Activated CD4-positive, alpha-beta T cell treated with anti-CD3 and anti-CD28 coated beads, Interleukin-2, amount 10 ng/mL, durations not matched to agents 7 days and 5 days (primary cell): ENCODE measurements around the gene PBXIP1. TPM values are rescaled to one million over a fixed set of nuclear protein-coding genes. Genes with fewer than 3 reads are reported as not detected.
"Not testable (repeated sequence)": the region's sequence is repeated elsewhere in the genome, so short reads cannot be mapped to it uniquely, and the experiment has no call there.

Experiments
- CTCF ChIA-PET: fragments of 350-600 bp; sonication (Branson Sonifier 250); formaldehyde crosslinking; loops from one replicate; lab custom pipeline; 2021; ENCODE audit warnings: antibody characterized with exemption; lab: Charles Lee
- POLR2A ChIA-PET: fragments of 350-600 bp; sonication (Branson Sonifier 250); formaldehyde crosslinking; loops from one replicate; lab custom pipeline; 2021; ENCODE audit warnings: antibody characterized with exemption; lab: Charles Lee
- DNase-seq: peaks from one replicate; pipeline ENCODE4 v3.0.0-alpha.2; 2020
- H3K27ac Mint-ChIP-seq: one replicate; pipeline ENCODE4 v1.8.0; 2021; ENCODE audit warnings: mild to moderate bottlenecking, moderate library complexity, mixed read lengths
- H3K27me3 Mint-ChIP-seq: one replicate; pipeline ENCODE4 v1.8.0; 2021; ENCODE audit warnings: mixed read lengths
- H3K36me3 Mint-ChIP-seq: one replicate; pipeline ENCODE4 v1.8.0; 2021; ENCODE audit warnings: low read depth, mixed read lengths
- H3K4me1 Mint-ChIP-seq: one replicate; pipeline ENCODE4 v1.8.0; 2021; ENCODE audit warnings: mixed read lengths
- H3K4me3 Mint-ChIP-seq: one replicate; pipeline ENCODE4 v1.8.0; 2021; ENCODE audit warnings: mild to moderate bottlenecking, moderate library complexity, mixed read lengths
- H3K9me3 Mint-ChIP-seq: one replicate; pipeline ENCODE4 v1.8.0; 2021; ENCODE audit warnings: mixed read lengths
- microRNA-seq: library from miRNA; unstranded; fragments of <30 nt; microRNA quantifications from one replicate; pipeline ENCODE4 v1.2.0, GENCODE V29; 2021; ENCODE audit warnings: borderline microRNAs expressed, borderline replicate concordance
- total RNA-seq, 2 experiments: library from RNA; stranded (reverse); gene quantifications; one replicate each; pipeline ENCODE4 v1.2.3, GENCODE V29; 2021

Gene PBXIP1
- total RNA-seq, 2 experiments from 2014 or later = 74.6 to 92.0 TPM

DNA sequence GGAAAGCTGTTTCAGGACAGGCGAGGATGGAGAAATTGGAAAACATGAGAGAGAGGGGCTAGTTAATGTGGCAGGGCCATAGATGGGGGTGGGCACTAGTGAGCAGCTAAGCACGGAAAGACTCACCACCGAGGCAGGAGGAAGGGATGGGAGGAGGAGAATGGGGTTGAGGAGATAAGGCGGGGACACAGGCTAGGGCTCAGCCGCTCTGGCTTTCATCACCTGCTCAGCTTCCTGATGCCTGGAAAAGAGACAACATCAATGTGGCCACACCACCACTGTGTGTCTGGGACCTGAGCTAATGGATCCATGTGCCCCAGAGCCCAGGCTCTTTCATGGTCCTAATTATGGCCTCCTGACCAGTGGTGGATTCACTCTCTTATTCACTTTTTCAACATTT lies 47.0 kb downstream of the PBXIP1 start:
- POLR2A ChIA-PET = no interaction called here
- H3K27me3 Mint-ChIP-seq = peaks cover 3% of the 10 kb centered on the region

DNA sequence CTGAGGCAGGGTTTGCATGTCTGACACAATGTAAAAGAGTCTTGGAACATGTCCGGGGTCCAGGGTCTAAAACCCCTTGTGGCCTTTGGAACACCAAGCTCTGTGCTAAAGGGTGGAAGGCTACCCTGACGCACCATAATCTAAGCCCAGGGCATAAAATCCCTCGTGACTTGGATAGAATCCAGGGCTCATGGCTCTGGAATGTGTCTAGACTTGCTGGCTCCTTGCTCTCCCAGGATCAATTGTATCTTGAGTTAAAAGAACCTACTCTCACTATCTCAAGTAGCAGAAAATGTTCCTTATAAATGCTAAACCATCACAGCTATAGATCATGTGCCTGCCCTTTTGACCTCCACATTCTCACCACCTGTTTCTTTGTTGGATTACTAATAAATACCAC lies 47.8 kb downstream of the PBXIP1 start:
- DNase-seq, H3K4me3 Mint-ChIP-seq, H3K27me3 Mint-ChIP-seq, H3K36me3 Mint-ChIP-seq, H3K9me3 Mint-ChIP-seq, CTCF ChIA-PET, H3K27ac Mint-ChIP-seq, POLR2A ChIA-PET, H3K4me1 Mint-ChIP-seq: not testable (repeated sequence)

More for the DNA sequence above, 47.0 kb downstream of the PBXIP1 start:
- DNase-seq = no peak
- no peaks in the 10 kb centered on the region for H3K36me3 Mint-ChIP-seq
- CTCF ChIA-PET = no interaction called here
- no peaks in the 10 kb centered on the region for H3K4me1 Mint-ChIP-seq
- no peak overlapping the region for H3K4me3 Mint-ChIP-seq
- no peak overlapping the region for H3K27ac Mint-ChIP-seq
- H3K9me3 Mint-ChIP-seq = no peaks in the 10 kb centered on the region

GRCh38 chr1:154906621-154907081 lies 49.2 kb downstream of the PBXIP1 start:
- Mint-ChIP-seq H3K4me3 (no peak overlapping the region), H3K27me3 (peaks cover 3% of the 10 kb centered on the region), H3K9me3 (no peaks in the 10 kb centered on the region), H3K36me3 (no peaks in the 10 kb centered on the region), H3K4me1 (no peaks in the 10 kb centered on the region), H3K27ac (no peak overlapping the region)
- POLR2A ChIA-PET = no interaction called here
- CTCF ChIA-PET = interaction anchor here (0.7 to 1.9 kb wide), 5 partner anchors 10 to 906 kb away, joined by 3 to 6 read pairs (median 3); no protein-coding TSS in a partner anchor
- no peak for DNase-seq

- POLR2A ChIA-PET = no interaction called here
- CTCF ChIA-PET = no interaction called here
- no peaks in the 10 kb centered on the region for H3K36me3 Mint-ChIP-seq
These were observed 52.8 kb downstream of the PBXIP1 start for GRCh38 chr1:154902938-154903566.

GRCh38 chr1:154901591-154901990 lies 54.3 kb downstream of the PBXIP1 start:
- Mint-ChIP-seq H3K4me3 (no peak overlapping the region), H3K36me3 (no peaks in the 10 kb centered on the region), H3K4me1 (no peaks in the 10 kb centered on the region), H3K9me3 (no peaks in the 10 kb centered on the region), H3K27ac (no peak overlapping the region), H3K27me3 (no peaks in the 10 kb centered on the region)
- DNase-seq = no peak
- CTCF ChIA-PET = interaction anchor here (0.7 kb wide), 1 partner anchor 35 kb away, joined by 4 read pairs; the partner anchor contains the start of gene PMVK
- POLR2A ChIA-PET = no interaction called here

More at GRCh38 chr1:154902938-154903566, 52.8 kb downstream of the PBXIP1 start:
- Mint-ChIP-seq H3K27me3 (no peaks in the 10 kb centered on the region), H3K4me3 (no peak overlapping the region), H3K9me3 (no peaks in the 10 kb centered on the region), H3K27ac (no peak overlapping the region), H3K4me1 (no peaks in the 10 kb centered on the region)
- DNase-seq = no peak

DNA sequence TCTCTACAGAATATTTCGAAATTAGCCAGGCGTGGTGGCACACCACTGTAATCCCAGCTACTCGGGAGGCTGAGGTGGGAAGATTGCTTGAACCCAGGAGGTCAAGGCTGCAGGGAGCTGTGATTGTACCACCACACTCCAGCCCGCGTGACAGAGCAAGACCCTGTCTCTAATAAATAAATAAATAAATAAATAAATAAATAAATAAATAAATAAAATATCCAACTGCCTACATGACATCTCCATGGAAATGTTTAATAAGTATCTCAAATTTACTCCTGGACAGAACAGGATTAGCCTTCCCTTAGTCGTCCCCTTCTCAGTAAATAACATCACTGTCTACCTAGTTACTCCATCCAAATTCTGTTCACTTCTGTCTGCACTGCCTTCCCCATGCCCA lies 56.9 kb downstream of the PBXIP1 start:
- CTCF ChIA-PET = interaction anchor here (0.6 kb wide), 1 partner anchor 273 kb away, joined by 3 read pairs; no protein-coding TSS in a partner anchor

GRCh38 chr1:154896771-154897286 lies 59.1 kb downstream of the PBXIP1 start:
- CTCF ChIA-PET = interaction anchor here (0.7 to 2.1 kb wide), 4 partner anchors 9 to 31 kb away, joined by 3 to 7 read pairs (median 4); no protein-coding TSS in a partner anchor
- Mint-ChIP-seq H3K27ac (no peak overlapping the region), H3K4me1 (no peaks in the 10 kb centered on the region), H3K36me3 (no peaks in the 10 kb centered on the region), H3K9me3 (no peaks in the 10 kb centered on the region), H3K27me3 (peaks cover 15% of the 10 kb centered on the region), H3K4me3 (no peak overlapping the region)
- DNase-seq = no peak
- POLR2A ChIA-PET = no interaction called here

More for the DNA sequence above, 56.9 kb downstream of the PBXIP1 start:
- Mint-ChIP-seq H3K27ac (no peak overlapping the region), H3K27me3 (peaks cover 6% of the 10 kb centered on the region), H3K36me3 (no peaks in the 10 kb centered on the region), H3K4me3 (no peak overlapping the region), H3K4me1 (no peaks in the 10 kb centered on the region), H3K9me3 (no peaks in the 10 kb centered on the region)
- POLR2A ChIA-PET = no interaction called here
- no peak for DNase-seq

- no peak overlapping the region for H3K27ac Mint-ChIP-seq
- no peaks in the 10 kb centered on the region for H3K36me3 Mint-ChIP-seq
These were observed 60.1 kb downstream of the PBXIP1 start for GRCh38 chr1:154895798-154896197.

More at GRCh38 chr1:154895798-154896197, 60.1 kb downstream of the PBXIP1 start:
- Mint-ChIP-seq H3K4me3 (no peak overlapping the region), H3K9me3 (no peaks in the 10 kb centered on the region), H3K4me1 (no peaks in the 10 kb centered on the region), H3K27me3 (peaks cover 15% of the 10 kb centered on the region)
- ChIA-PET POLR2A (no interaction called here), CTCF (interaction anchor here (1.1 to 2.1 kb wide), 2 partner anchors 8 to 9 kb away, joined by 3 to 7 read pairs; no protein-coding TSS in a partner anchor)
- no peak for DNase-seq

Small RNA genes within 50 kb of the gene (microRNA-seq; reads per million reads assigned to microRNA genes)
- not detected for gene MIR4258

Other genes starting within 250 kb of the PBXIP1 start
- gene KCNN3, start 85.8 kb downstream of the PBXIP1 start, total RNA-seq = under 1 TPM in 1 of 2 experiments, not detected in 1; 0.17 TPM
- gene PMVK, start 19.4 kb downstream of the PBXIP1 start, total RNA-seq = 10 to 100 TPM; 25.7 to 40.2 TPM
- 10 to 100 TPM; 50.0 to 50.2 TPM for gene PYGO2, start 5.7 kb upstream of the PBXIP1 start, total RNA-seq
- gene SHC1, start 14.6 kb upstream of the PBXIP1 start, total RNA-seq = 100 to 1,000 TPM in 1 of 2 experiments, 10 to 100 TPM in 1; 75.1 to 104 TPM
- gene CKS1B, start 18.6 kb upstream of the PBXIP1 start, total RNA-seq = 100 to 1,000 TPM; 147 to 157 TPM
- 10 to 100 TPM; 41.2 to 41.3 TPM for gene FLAD1, start 27.2 kb upstream of the PBXIP1 start, total RNA-seq
- 1 to 10 TPM in 1 of 2 experiments, under 1 TPM in 1; 0.85 to 1.0 TPM for gene LENEP, start 37.5 kb upstream of the PBXIP1 start, total RNA-seq
- gene ZBTB7B, start 46.7 kb upstream of the PBXIP1 start, total RNA-seq = 100 to 1,000 TPM; 112 to 127 TPM
- gene DCST2, start 77.7 kb upstream of the PBXIP1 start, total RNA-seq = under 1 TPM; 0.50 to 0.73 TPM
- gene DCST1, start 77.7 kb upstream of the PBXIP1 start, total RNA-seq = not detected
- gene ADAM15, start 95.2 kb upstream of the PBXIP1 start, total RNA-seq = 10 to 100 TPM; 40.2 to 45.0 TPM
- 1 to 10 TPM; 8.2 to 8.3 TPM for gene EFNA4, start 107.6 kb upstream of the PBXIP1 start, total RNA-seq
- 1 to 10 TPM; 2.3 to 2.7 TPM for gene EFNA3, start 122.7 kb upstream of the PBXIP1 start, total RNA-seq
- gene EFNA1, start 171.8 kb upstream of the PBXIP1 start, total RNA-seq = under 1 TPM in 1 of 2 experiments, not detected in 1; 0.15 TPM
- gene SLC50A1, start 179.8 kb upstream of the PBXIP1 start, total RNA-seq = 10 to 100 TPM; 37.2 to 42.3 TPM
- gene DPM3, start 184.4 kb upstream of the PBXIP1 start, total RNA-seq = 10 to 100 TPM; 50.1 to 58.9 TPM
- gene KRTCAP2, start 217.2 kb upstream of the PBXIP1 start, total RNA-seq = 100 to 1,000 TPM; 183 to 308 TPM
- 10 to 100 TPM; 14.2 to 15.5 TPM for gene TRIM46, start 217.8 kb upstream of the PBXIP1 start, total RNA-seq